Stimulated activated CD4-positive, alpha-beta T cell treated with anti-CD3 and anti-CD28 coated beads, Interleukin-1b, Interleukin-23, amount 100 ng/mL, for 4 hours (primary cell): ENCODE results near the gene GAS1.

ENCODE experiments used
- DNase-seq, 2 donors: peaks; one replicate each; pipeline ENCODE4 v3.0.0-alpha.2; 2020; ENCODE audit warnings: low read depth in 2 of 2

Gene GAS1

GRCh38 chr9:86965636-86966395, 18.5 kb upstream of the GAS1 start:
- DNase-seq: no peak

GRCh38 chr9:86962692-86963091, 15.4 kb upstream of the GAS1 start:
- DNase-seq: no peak

GRCh38 chr9:86960938-86961337, 13.6 kb upstream of the GAS1 start:
- DNase-seq: no peak

- no peak for DNase-seq
Observed at GRCh38 chr9:86958203-86958602, 10.9 kb upstream of the GAS1 start.

DNA sequence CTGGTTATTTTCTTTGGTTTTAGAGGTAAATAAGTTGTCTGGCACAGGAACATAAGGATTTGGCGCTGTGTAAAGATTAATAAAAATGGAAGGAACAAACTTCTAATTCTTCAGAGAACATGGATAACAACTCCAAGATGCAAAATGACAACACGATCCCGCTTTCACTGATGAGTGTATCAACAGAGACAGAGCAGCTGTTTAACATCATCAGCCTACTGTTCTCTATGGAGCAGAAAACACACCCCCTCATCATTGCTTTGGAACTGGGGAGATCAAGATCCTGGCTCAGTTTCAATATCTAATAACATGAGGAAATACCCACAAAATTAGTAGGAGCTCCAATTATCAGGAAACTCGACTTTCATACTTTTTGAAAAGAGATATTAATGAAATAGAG, 8.3 kb upstream of the GAS1 start:
- no peak for DNase-seq

- DNase-seq: no peak
Observed at GRCh38 chr9:86955042-86955441, 7.7 kb upstream of the GAS1 start.

DNA sequence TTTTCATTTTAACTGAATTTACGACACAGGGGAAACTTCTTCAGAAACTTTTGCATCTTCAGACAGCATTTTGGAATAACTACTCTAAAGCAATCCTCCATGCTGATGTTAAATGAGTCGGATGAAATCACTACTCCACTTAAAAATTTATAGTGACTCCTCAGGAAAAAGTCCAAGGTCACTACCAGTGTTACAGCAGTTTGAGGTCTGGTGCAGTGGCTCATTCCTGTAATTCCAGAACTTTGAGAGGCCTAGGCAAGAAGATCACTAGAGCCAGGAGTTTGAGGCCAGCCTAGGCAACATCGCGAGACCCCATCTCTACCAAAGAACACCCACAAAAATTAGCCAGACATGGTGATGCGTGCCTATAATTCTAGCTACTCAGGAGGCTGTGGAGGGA, 5.9 kb upstream of the GAS1 start:
- DNase-seq: no peak

DNA sequence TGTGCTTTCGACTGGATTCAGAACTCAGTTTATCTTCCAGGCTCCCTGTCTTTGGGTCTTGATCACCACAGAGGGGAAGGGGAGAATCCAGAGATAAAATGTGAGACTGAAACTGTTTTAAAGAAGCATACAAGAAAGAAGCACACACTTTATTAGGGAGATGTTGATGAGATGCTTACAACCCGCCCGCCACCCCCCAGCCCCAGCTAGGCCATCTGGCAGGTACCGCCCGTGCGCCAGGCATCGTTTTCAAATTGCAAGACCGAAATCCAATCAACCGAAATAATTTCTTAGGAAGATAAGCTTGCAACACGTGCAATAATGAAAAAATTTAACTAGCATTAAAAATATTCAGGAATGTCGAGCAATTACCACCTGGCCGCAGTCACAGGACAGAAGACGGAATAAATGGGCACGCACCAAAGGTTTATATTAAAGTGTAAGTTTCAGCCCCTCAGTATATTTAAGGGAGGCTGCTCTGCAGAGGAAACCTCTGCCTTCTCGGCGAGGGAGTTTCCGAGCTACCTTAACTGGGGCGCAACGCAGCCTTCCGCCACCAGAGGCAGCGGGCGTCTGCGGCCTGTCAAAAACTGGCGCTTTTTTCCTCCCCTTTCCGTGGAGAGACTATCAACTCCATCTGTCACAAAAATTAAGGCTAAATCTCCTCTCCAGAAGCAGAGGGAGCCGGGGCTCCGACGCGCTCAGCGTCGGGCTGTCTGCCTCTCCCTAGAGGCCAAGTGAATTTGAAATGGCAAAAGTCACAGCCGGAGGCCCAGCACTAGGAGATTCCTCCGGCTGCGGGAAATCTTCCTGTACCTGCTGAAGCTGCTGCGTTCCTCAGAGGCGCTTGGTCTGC, 996 bp upstream of the GAS1 start:
- peak; percentile 49 to 65 for DNase-seq

- peak; percentile 38 to 54 for DNase-seq
Observed at GRCh38 chr9:86946201-86947145, 833 bp downstream of the GAS1 start.

- DNase-seq: peak in 1 of 2 donors; percentile 10
Observed at GRCh38 chr9:86945728-86946200, 1.5 kb downstream of the GAS1 start.

- peak in 1 of 2 donors; percentile 1 for DNase-seq
Observed at GRCh38 chr9:86944796-86945727, 2.2 kb downstream of the GAS1 start.

GRCh38 chr9:86943201-86944113, 3.8 kb downstream of the GAS1 start:
- no peak for DNase-seq

- DNase-seq: no peak
Observed at GRCh38 chr9:86942281-86943200, 4.8 kb downstream of the GAS1 start.

DNA sequence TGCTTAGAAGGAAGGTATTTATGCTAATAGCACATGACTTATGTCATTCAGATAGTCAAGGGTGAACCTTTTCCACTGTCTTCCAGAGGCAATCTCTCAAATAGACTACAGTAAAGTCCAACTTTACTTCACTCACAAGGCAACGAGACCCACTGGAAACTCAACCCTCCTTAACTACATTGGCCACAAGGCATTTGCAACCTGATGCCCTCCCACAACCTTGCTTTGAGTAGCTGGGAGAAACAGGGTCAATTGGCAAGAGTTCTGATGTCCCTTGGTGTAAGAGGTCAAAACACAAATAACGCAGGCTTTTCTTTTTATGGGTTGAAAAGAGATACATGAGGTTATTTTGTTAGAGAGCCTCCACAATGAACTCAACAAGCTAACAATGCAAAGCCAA, 6.1 kb downstream of the GAS1 start:
- DNase-seq: no peak

DNA sequence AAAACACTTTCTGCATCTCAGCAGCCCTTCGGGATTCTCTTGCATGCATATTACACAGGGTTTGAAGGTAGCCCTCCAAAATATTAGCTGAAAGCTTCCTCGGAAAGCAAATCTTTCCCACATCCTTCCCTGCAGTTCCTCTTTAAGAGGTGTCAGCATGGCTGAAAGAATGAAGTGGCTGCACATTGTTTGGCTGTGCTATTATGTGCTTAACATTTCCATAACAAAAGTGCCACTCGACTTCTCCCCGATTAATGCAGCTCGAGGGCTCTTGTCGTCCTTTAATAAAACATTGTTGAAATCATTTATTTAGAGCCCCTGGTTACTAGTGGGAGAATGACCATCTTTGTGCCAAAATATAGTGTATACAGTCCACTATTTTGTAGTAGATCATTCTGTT, 6.5 kb downstream of the GAS1 start:
- no peak for DNase-seq

- no peak for DNase-seq
Observed at GRCh38 chr9:86939891-86940290, 7.4 kb downstream of the GAS1 start.

- no peak for DNase-seq
Observed at GRCh38 chr9:86939321-86939720, 8.0 kb downstream of the GAS1 start.

GRCh38 chr9:86938780-86939179, 8.5 kb downstream of the GAS1 start:
- DNase-seq: no peak

- no peak for DNase-seq
Observed at GRCh38 chr9:86926145-86926544, 21.2 kb downstream of the GAS1 start.
